ENCODE results near the gene TRPV3. TPM values are rescaled to one million over a fixed set of nuclear protein-coding genes. Genes with fewer than 3 reads are reported as not detected.

Gene TRPV3
- total and polyA plus RNA-seq, 2 donors (not counting 1 experiment from before 2014, with no cell fraction given), result 0.20 to 0.99 TPM

GRCh38 chr17:3596804-3597464, 39.3 kb upstream of the TRPV3 start:
- Histone ChIP-seq H3K4me1 (ENCODE audit: control insufficient read depth, extremely low read depth, insufficient read depth, low read length) (no peaks in the 10 kb centered on the region), H3K27ac (ENCODE audit: insufficient read depth, low read length) (no peak overlapping the region), H3K4me2 (ENCODE audit: extremely low read depth, insufficient read depth, low read length) (no peak overlapping the region), H3K79me2 (ENCODE audit: control insufficient read depth, insufficient read depth, low read length) (no peaks in the 10 kb centered on the region), H3K27me3 (ENCODE audit: control insufficient read depth, insufficient read depth, low read length) (no peaks in the 10 kb centered on the region), H3K36me3 (ENCODE audit: control insufficient read depth, insufficient read depth, low read length) (no peaks in the 10 kb centered on the region), H2AFZ (ENCODE audit: low read length) (no peak overlapping the region), H3K4me3 (replicated peaks in 1 of 4; ENCODE audit: control extremely low read depth in 1 of 4, insufficient read depth in 1 of 4, low read depth in 3 of 4, low read length in 4 of 4) (no peak overlapping the region), H4K20me1 (ENCODE audit: control insufficient read depth, extremely low read depth, insufficient read depth, low read length) (no peaks in the 10 kb centered on the region), H3K9me3 (ENCODE audit: control insufficient read depth, insufficient read depth, low read depth, low read length) (no peaks in the 10 kb centered on the region), H3K9ac (ENCODE audit: insufficient read depth, low read length) (no peak overlapping the region)
- TF ChIP-seq CTCF (conservative IDR thresholded peaks at IDR 0.05 in 1 of 2, IDR thresholded peaks at IDR 0.05 in 1 of 2; ENCODE audit: low read depth in 1 of 2, low read length in 2 of 2) (no peak), EZH2 (IDR thresholded peaks at IDR 0.05; ENCODE audit: low read length, missing control alignments) (no peak)
- DNase-seq (ENCODE audit: low read depth in 2 of 2), result no peak

GRCh38 chr17:3594976-3595375, 37.4 kb upstream of the TRPV3 start:
- Histone ChIP-seq H3K27me3 (ENCODE audit: control insufficient read depth, insufficient read depth, low read length) (no peaks in the 10 kb centered on the region), H2AFZ (ENCODE audit: low read length) (no peak overlapping the region), H3K4me3 (replicated peaks in 1 of 4; ENCODE audit: control extremely low read depth in 1 of 4, insufficient read depth in 1 of 4, low read depth in 3 of 4, low read length in 4 of 4) (no peak overlapping the region), H3K4me2 (ENCODE audit: extremely low read depth, insufficient read depth, low read length) (no peak overlapping the region), H3K27ac (ENCODE audit: insufficient read depth, low read length) (no peak overlapping the region), H3K4me1 (ENCODE audit: control insufficient read depth, extremely low read depth, insufficient read depth, low read length) (no peaks in the 10 kb centered on the region), H3K79me2 (ENCODE audit: control insufficient read depth, insufficient read depth, low read length) (no peaks in the 10 kb centered on the region), H3K36me3 (ENCODE audit: control insufficient read depth, insufficient read depth, low read length) (no peaks in the 10 kb centered on the region), H4K20me1 (ENCODE audit: control insufficient read depth, extremely low read depth, insufficient read depth, low read length) (no peaks in the 10 kb centered on the region), H3K9ac (ENCODE audit: insufficient read depth, low read length) (no peak overlapping the region), H3K9me3 (ENCODE audit: control insufficient read depth, insufficient read depth, low read depth, low read length) (no peaks in the 10 kb centered on the region)
- TF ChIP-seq CTCF (conservative IDR thresholded peaks at IDR 0.05 in 1 of 2, IDR thresholded peaks at IDR 0.05 in 1 of 2; ENCODE audit: low read depth in 1 of 2, low read length in 2 of 2), result no peak
- TF ChIP-seq EZH2 (IDR thresholded peaks at IDR 0.05; ENCODE audit: low read length, missing control alignments), result no peak
- DNase-seq (ENCODE audit: low read depth in 2 of 2), result peak in 1 of 2 donors; percentile 80

GRCh38 chr17:3594051-3594800, 36.6 kb upstream of the TRPV3 start:
- H3K4me3 ChIP-seq (replicated peaks in 1 of 4; ENCODE audit: control extremely low read depth in 1 of 4, insufficient read depth in 1 of 4, low read depth in 3 of 4, low read length in 4 of 4), result no peak overlapping the region
- no peak overlapping the region for H3K9ac ChIP-seq (ENCODE audit: insufficient read depth, low read length)
- H2AFZ ChIP-seq (ENCODE audit: low read length), result no peak overlapping the region
- TF ChIP-seq EZH2 (IDR thresholded peaks at IDR 0.05; ENCODE audit: low read length, missing control alignments) (no peak), CTCF (conservative IDR thresholded peaks at IDR 0.05 in 1 of 2, IDR thresholded peaks at IDR 0.05 in 1 of 2; ENCODE audit: low read depth in 1 of 2, low read length in 2 of 2) (no peak)
- no peaks in the 10 kb centered on the region for H3K27me3 ChIP-seq (ENCODE audit: control insufficient read depth, insufficient read depth, low read length)
- peak; percentile 55 to 91 for DNase-seq (ENCODE audit: low read depth in 2 of 2)
- no peaks in the 10 kb centered on the region for H3K79me2 ChIP-seq (ENCODE audit: control insufficient read depth, insufficient read depth, low read length)
- H4K20me1 ChIP-seq (ENCODE audit: control insufficient read depth, extremely low read depth, insufficient read depth, low read length), result no peaks in the 10 kb centered on the region
- H3K9me3 ChIP-seq (ENCODE audit: control insufficient read depth, insufficient read depth, low read depth, low read length), result no peaks in the 10 kb centered on the region
- no peak overlapping the region for H3K27ac ChIP-seq (ENCODE audit: insufficient read depth, low read length)
- no peaks in the 10 kb centered on the region for H3K4me1 ChIP-seq (ENCODE audit: control insufficient read depth, extremely low read depth, insufficient read depth, low read length)
- no peaks in the 10 kb centered on the region for H3K36me3 ChIP-seq (ENCODE audit: control insufficient read depth, insufficient read depth, low read length)
- no peak overlapping the region for H3K4me2 ChIP-seq (ENCODE audit: extremely low read depth, insufficient read depth, low read length)
